ENCODE data around the gene IFNGR2. TPM values are rescaled to one million over a fixed set of nuclear protein-coding genes. Genes with fewer than 3 reads are reported as not detected.

IFNGR2 gene
- total and polyA plus RNA-seq, 2 of the 4 experiments (the other 2 are of a cell fraction), result 66.0 to 73.8 TPM

DNA sequence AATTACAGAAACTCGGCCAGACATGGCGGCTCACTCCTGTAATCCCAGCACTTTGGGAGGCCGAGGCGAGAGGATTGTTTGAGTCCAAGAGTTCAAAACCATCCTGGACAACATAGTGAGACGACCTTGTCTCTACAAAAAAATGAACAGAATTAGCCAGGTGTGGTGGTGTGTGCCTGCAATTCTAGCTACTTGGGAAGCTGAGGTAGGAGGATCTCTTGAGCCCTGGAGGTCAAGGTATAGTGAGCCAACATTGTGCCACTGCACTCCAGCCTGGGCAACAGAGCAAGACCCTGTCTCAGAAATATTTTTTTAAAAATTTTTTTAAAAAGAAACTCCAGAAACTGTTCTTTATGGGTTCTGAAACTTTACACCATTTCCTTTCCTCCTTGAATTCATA is 38.4 kb upstream of the IFNGR2 start:
- Histone ChIP-seq H2BK20ac (ENCODE audit: low read depth, low read length) (no peak overlapping the region), H3K36me3 (ENCODE audit: control insufficient read depth, insufficient read depth, low read length) (no peaks in the 10 kb centered on the region), H3K4me3 (ENCODE audit: insufficient read depth, low read depth, low read length) (no peak overlapping the region), H3K56ac (ENCODE audit: extremely low read depth, insufficient read depth, low read length) (no peak overlapping the region), H4K91ac (ENCODE audit: insufficient read depth, low read depth, low read length) (no peak overlapping the region), H3K9me3 (ENCODE audit: control insufficient read depth, insufficient read depth, low read length) (peaks cover 22% of the 10 kb centered on the region), H3K23ac (ENCODE audit: low read depth, low read length) (no peak overlapping the region), H2BK120ac (ENCODE audit: low read depth, low read length) (no peak overlapping the region), H4K20me1 (ENCODE audit: insufficient read depth, low read length) (no peaks in the 10 kb centered on the region), H3K9ac (ENCODE audit: low read depth, low read length) (no peak overlapping the region), H2AK9ac (replicated peaks; ENCODE audit: low read depth, low read length, poor library complexity) (no peak overlapping the region), H3K4me2 (ENCODE audit: low read depth, low read length) (no peak overlapping the region), H3K18ac (ENCODE audit: low read depth, low read length) (no peak overlapping the region), H3K4ac (ENCODE audit: low read depth, low read length) (no peak overlapping the region), H2AK5ac (ENCODE audit: low read depth, low read length) (no peak overlapping the region), H4K8ac (ENCODE audit: low read depth in 2 of 2, low read length in 2 of 2) (no peak overlapping the region), H3K27me3 (ENCODE audit: control insufficient read depth, insufficient read depth, low read length) (no peaks in the 10 kb centered on the region), H3K4me1 (ENCODE audit: control insufficient read depth, insufficient read depth, low read length) (peaks cover 5% of the 10 kb centered on the region), H3K79me1 (ENCODE audit: low read depth in 1 of 2, low read length in 2 of 2) (no peaks in the 10 kb centered on the region), H2BK15ac (ENCODE audit: low read depth, low read length) (no peak overlapping the region), H3K14ac (replicated peaks; ENCODE audit: low read depth, low read length) (no peak overlapping the region), H4K5ac (ENCODE audit: low read depth, low read length) (no peak overlapping the region), H3K9me1 (ENCODE audit: insufficient read depth, low read length) (peaks cover 5% of the 10 kb centered on the region), H2AFZ (replicated peaks; ENCODE audit: low read length, poor library complexity) (no peak overlapping the region), H3K27ac (ENCODE audit: insufficient read depth, low read length) (no peak overlapping the region), H2BK5ac (ENCODE audit: low read depth, low read length, poor library complexity, severe bottlenecking) (no peak overlapping the region)
- in situ Hi-C loops (cut with MboI; ENCODE audit: low sequenced_read_pairs) (no loop called here), dilution Hi-C loops (cut with HindIII; ENCODE audit: low sequenced_read_pairs, unreplicated experiment) (no loop called here), intact Hi-C loops (cut with micrococcal nuclease) (no loop called here)
- ATAC-seq (ENCODE audit: low read depth), result no peak
- ChIA-PET POLR2A (ENCODE audit: unreplicated experiment) (no interaction called here), CTCF (no interaction called here)
- TF ChIP-seq MAZ (IDR thresholded peaks at IDR 0.05; ENCODE audit: borderline replicate concordance, low read depth, low read length) (no peak), ELK1 (IDR thresholded peaks at IDR 0.05; ENCODE audit: borderline replicate concordance, low read depth, low read length) (no peak), CEBPB (IDR thresholded peaks at IDR 0.05; ENCODE audit: low read depth, low read length) (no peak), CHD1 (IDR thresholded peaks at IDR 0.05; ENCODE audit: low read depth, low read length) (no peak), POLR2A (IDR thresholded peaks at IDR 0.05; ENCODE audit: low read depth, low read length) (no peak), CTCF (conservative IDR thresholded peaks at IDR 0.05; ENCODE audit: low read depth, low read length) (no peak), USF2 (IDR thresholded peaks at IDR 0.05; ENCODE audit: low read depth, low read length) (no peak), MAFK (IDR thresholded peaks at IDR 0.05; ENCODE audit: low read depth, low read length) (no peak), BHLHE40 (IDR thresholded peaks at IDR 0.05; ENCODE audit: low read depth, low read length) (no peak), FOS (IDR thresholded peaks at IDR 0.05; ENCODE audit: low read depth, low read length) (no peak), RCOR1 (IDR thresholded peaks at IDR 0.05; ENCODE audit: insufficient replicate concordance, low read length) (no peak), NFE2L2 (IDR thresholded peaks at IDR 0.05; ENCODE audit: low read depth, low read length) (no peak), RAD21 (IDR thresholded peaks at IDR 0.05; ENCODE audit: low read length) (no peak), MXI1 (IDR thresholded peaks at IDR 0.05; ENCODE audit: borderline replicate concordance, low read depth, low read length) (no peak), SMC3 (IDR thresholded peaks at IDR 0.05; ENCODE audit: low read depth, low read length) (no peak), RFX5 (IDR thresholded peaks at IDR 0.05; ENCODE audit: low read depth, low read length) (no peak)
- 90% methylated on average over 3 of the region's 5 CpGs; no CpG with 5 or more reads in 1 of the 2 experiments for WGBS, 2 experiments (ENCODE audit: extremely low coverage in 2 of 2, insufficient read length in 1 of 2)
- no peak for DNase-seq
- BruUV-seq (replicated peaks), result no TSS peak
